ENCODE data around the gene C2CD4D. TPM values are rescaled to one million over a fixed set of nuclear protein-coding genes. Genes with fewer than 3 reads are reported as not detected.
"Not testable (repeated sequence)": the region's sequence is repeated elsewhere in the genome, so short reads cannot be mapped to it uniquely, and the experiment has no call there.

Gene C2CD4D
- total RNA-seq, 1 donor from 2014 or later: not detected

DNA sequence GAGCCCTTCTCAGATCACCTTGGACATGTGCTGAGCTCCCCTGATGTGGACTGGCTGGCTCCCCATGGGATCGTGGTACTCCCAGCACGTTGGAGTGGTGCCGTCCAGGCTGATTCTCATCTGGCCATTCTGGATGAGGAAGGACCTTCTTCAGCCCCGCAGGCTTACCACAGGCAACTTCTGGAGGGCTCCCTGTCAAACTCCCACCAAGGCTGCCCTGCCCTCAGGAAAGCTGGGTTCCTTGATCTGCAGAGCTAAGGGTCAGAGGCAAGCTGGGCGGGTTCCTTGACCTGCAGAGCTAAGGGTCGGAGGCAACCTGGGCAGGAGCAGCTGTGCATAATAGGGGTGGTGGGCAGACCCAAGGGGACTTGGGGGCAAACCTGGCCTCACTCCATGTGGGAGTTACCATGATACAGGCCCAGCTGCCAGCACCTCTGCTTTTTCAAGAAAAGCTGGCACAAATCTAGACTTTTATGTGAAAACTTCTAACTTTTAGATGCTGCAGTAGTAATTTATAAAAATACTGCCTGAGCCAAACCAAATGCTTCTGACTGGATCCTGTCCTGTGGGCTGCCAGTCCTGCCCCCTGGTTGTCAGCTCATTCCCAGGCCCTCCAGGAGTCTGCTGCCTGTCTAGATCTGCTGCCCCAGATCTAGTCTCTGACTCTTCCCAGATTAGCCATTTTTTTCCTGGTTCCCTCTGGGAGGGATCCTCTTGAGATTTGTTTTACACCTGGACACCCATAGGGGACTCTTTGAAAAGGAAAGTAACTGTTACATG, 19.5 kb upstream of the C2CD4D start:
- no peak for DNase-seq

DNA sequence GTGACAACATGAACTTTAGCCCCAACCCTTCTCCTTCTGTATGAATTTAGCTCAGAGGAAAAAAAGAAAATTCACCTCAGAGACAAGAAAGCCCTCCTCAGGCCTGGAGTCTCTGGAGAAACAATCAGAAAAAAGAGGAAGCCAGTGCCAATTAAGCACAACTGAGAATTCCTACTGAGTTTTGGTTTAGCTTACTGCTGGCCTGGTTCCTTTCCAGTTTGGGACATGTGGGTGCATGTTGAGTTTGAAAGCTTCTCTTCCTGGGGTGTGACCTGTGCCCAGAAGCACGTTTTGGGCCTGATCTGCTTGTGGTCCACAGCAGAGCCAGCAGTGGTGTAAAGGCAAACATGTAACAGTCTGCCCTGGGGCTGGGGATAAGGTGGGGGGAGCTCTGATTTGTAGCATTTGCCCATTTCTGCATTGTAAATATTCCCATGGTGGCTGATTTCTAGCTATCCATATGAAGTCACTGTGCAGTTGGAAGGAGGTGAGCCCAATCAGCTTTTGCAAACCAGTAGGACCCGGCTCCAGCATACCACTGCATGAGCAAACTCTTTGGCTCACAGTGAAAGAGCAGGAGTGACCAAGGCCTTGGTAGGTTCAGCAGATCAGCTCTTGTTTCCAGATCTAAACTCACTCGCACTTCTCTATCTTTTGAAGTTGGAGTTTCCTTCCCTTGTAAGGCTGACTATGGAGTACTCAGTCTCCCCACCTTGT, 18.6 kb upstream of the C2CD4D start:
- DNase-seq: no peak

DNA sequence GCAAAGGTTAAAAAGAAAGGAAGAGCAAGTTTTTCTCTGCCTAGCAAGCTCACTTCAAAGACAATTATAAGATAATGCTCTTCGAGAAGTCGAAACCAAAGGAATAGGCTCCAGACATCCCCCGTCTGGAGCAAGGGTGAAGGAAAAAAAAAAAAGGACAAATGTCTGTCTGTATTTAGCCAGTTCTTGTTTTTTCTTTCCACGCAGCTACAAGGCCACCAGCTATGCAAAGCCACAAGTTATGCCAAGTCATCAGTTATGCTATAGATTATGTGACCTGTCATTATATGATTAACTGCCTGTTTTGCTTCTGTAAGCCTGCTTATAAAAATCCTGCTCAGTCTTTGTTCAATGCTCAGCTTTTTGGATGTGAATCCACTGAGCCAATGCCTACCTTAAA, 16.3 kb upstream of the C2CD4D start:
- DNase-seq: no peak

DNA sequence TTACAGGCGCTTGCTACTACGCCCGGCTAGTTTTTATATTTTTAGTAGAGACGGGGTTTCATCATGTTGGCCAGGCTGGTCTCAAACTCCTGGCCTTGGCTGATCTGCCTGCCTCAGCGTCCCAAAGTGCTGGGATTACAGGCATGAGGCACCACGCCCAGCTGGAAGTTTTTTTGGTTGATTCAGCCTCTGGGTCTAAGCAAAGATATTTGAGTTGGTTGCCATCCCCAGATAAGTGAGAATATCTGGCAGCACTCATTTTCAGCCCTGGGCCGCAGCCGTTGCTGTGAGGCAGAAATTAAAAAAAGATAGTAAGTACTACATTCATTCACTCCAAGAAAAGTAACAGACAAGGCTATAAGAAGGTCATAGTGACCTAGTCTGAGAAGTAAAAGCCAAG, 15.9 kb upstream of the C2CD4D start:
- not testable (repeated sequence) for DNase-seq

DNA sequence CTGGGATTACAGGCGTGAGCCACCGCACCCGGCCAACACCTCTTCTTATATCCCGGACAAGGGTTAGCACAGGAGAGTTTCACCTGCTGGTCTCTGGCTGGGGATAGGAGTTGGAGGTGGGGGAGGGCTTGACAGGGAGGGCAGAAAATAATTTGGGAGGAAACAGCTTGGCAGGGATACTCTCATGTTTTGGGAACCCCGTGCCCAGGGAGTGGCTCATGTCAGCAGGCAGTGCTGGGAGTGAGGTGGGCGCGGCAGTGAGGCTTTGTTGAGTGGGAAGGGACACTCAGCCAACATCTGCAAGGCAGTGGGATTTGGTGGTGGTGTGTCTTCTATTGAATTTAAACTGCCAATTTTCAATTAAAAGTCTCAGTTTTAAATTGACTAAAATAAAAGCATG, 15.0 kb upstream of the C2CD4D start:
- DNase-seq: no peak

DNA sequence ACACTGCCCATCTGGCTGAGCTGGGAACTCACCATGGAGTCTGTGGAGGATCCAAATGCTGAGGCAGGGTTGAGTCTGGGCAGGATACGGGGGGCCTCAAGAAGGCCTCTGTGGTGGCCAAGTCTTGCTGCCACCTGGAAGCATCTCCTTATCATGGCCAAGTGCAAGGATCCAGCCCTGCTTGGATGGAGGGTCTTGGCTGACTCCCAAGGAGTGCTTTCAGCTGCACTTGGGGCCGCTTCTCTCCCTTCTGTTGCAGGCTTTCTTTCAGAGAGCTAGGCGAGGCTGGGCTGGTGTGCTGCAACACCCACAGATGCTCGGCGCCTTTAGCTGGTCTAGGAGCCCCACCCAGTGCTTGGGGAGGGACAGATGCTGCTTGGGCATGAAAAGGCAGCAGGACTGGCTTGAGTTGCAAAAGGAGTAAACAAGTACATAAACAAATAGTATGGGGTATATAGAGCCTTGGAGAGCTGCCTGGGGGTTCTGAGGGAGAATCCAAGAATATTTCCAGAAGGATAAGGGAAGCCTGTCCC, 13.9 kb upstream of the C2CD4D start, which contains the start of gene THEM5:
Gene THEM5 (minus strand): TSS at position 302 of the 533 bp plus-strand sequence. CDS start 147 bp downstream, at position 155.
- DNase-seq: no peak

DNA sequence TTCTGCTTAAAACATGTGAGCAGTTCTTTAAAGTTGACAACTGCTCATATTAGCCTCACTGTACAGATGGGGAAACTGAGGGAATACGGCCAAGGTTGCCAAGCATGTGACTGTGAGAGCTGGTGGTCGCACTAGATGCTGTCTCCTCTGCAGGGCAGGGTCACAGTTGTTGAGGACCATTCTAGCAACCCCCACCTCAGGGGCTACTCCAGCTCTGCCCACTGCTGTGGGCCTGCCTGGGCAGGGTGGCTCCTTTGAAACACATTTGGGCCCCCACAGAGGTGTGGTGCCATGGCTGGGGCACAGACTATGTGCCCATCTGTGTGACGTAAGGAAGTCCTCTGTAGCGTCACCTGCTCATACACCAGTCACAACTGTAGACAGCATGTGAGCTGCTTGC, 13.1 kb upstream of the C2CD4D start:
- DNase-seq: no peak

DNA sequence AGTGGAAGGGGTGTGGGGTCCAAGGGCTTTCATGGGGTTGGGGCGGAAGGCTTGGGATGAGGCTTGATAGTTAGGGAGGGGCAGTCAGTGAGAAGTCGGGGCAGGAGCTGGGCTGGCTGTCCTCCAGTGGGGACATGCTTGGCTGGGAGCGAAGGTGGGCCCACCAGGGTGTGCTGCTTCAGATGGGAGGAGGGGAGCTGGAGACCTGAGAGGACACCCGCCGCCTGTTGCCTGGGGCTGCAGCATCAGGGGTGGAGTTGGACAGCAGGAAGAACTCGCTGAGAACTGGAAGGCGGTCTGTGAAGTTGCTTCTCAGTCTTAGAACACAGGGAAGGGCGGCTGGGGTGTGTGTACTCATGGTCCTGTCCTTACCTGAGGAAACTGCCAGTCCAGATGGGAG, 12.3 kb upstream of the C2CD4D start:
- DNase-seq: no peak

DNA sequence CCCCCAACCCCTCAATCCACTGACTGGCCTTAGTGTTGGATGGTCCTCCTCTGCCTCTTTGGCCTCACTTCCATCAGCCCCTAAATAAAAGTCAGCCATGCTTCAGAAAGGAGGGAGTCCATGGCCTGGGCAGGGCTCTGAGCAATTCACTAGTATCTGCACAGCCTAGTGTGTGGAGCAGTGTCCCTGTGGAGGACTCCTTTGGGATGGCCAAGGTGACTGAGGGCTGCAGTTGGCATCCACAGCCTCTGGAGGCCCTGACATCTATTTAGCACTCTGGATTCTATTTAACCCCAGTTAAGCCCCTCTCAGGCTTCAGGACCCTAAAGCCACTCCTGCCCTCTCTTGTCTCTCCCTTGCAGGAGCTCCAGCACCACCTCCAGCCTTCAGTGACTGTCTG, 10.3 kb upstream of the C2CD4D start:
- no peak for DNase-seq

DNA sequence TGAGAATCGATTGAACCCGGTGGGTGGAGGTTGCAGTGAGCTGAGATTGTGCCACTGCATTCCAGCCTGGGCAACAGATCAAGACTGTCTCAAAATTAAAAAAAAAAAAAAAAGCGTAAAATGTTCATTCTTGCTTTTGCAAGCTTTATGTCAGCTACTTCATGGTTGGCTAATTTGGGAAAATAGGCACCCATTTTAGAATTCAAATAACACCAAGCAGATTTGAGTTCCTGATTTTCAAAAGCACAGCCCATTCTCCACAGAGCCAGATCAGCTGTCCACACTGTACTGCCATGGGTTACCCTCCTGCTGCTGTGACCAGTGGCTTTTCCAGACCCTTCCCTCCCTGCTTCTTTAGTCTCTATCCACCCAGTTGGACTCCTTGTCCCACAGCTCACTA, 9.5 kb upstream of the C2CD4D start:
- no peak for DNase-seq

DNA sequence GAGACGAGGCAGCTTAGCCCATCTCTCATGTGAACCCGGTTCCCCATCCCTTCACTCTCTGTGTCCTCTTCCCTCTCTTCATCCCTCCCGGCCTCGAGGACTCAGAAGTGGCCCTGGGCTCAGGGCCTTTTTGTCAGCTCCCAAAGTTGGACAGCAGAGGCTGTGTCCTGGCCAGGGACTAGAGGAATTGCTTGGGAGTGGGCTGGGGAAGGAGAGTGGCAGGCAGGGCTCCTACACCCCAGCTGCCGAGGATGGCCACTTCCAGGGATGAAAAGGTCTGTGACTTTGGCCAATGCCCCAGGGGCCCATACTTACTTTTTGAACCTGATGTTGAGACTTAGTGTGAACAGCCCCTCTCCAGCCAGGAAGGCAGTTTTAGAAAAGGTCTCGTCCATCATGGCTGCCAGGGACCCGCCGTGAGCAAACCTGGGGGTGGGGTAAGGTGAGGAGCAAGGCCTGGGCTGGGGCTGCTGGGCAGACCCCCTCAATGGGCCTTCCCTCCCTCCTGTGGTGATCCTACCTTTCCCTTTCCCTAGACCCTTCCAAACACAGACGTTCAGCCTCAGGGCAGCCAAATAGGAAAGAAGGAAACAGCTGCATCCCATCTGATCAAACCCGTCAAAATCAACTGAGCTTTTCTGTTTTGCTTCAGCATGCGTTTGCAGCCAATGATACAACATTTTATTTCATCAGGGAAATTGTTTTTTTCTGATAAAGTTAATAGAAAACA, 8.4 kb upstream of the C2CD4D start:
- peak; percentile 43 for DNase-seq

DNA sequence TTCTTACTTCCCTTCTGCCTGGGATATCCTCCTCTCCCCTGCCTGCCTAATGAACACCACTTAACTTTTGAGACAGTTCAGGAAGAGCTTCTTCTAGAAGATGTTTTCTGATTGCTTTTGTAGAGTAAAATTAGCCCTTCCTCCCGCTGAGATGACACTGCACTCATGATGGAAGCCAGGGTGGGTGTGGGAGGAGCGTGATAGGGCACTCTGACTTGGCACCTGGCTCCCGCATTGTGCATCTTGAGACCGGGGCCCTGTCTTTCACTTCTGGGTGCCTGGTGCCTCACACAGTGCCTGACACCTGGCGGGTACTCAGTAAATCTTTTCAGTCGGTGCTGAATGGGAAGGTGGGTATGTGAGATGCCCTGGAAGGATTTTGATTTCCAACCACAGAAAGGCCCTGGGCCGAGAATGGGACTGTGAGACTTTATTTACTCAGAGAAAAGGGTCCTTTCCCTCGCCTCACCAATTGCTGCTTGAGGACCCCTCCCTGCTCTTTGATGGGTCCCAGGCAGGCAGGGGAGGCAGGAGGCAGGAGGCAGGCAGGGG, 7.1 kb upstream of the C2CD4D start:
- DNase-seq: no peak

DNA sequence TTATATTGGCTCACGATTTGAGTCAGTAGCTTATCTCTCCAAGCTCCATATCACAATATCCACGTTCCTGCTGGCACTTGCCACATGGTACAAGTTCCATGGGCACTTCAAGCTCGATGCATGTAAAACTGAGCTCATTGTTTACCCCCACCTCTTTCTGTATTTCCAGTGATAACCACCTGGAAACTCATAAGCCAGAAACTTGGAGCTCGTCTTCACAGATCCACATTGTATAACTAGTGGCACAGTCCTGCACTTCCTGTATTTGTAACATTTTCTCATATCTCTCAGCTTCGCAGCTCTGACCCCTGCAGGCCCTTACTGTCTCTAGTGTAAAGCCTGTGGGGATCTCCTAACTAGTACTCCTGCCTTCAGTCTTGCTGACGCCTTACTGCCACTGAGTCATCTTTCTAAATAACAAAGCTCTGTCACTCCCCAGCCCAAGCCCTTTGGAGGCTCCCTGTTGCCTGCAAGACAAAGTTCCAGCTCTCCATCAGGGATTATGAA, 6.5 kb upstream of the C2CD4D start:
- no peak for DNase-seq

DNA sequence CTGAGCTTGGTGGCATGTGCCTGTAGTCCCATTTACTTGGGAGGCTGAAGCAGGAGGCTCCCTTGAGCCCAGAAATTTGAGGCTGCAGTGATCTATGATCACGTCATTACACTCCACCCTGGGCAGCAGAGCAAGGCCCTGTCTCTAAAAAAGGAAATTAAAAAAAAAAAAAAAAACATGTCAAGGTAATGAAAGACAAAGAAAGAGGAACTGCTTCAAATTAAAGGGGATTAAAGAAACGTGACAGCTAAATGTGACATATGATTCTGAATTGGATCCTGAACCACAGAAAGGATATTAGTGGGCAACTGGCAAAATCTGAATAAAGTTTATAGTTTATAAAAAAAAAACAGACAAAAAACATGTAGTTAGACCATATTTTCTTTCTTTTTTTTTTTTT, 3.8 kb upstream of the C2CD4D start:
- DNase-seq: no peak

DNA sequence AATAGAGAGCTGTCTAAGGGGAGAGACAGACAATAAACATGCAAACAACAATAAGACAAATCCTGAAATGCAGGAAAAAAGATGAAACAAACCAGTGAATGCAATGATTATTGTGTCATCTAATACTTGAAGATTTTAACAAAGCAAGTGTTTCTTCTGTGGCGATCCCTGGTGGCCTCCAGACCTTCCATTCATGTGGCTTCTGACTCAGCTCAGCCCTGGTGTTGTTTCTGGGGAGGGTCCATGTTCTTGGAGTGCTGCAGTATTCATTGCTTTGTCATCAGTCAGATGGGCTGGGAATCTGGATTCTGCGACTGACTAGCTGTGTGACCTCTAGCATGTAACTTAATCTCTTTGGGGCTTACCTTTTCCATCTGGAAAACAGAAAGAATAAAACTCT, 1.5 kb upstream of the C2CD4D start:
- no peak for DNase-seq

DNA sequence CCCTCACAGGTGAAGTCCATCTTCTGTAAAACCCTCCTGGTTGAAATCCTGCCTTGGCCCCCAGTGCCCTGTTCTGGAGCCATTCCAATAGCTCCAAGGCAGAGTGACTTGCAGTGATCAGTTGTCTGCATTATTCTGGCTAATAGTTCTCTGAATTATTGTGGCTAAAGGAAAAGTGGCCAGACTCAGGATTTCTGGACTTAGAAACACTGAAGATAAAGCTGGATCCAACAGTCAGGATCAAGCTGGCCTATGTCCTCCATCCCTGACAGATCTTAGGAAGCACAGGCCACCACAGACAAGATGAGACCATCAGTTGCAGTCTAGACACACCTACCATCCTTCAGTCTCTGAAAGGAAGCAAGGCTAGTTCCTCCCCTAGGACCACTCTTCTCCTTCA, 801 bp upstream of the C2CD4D start:
- DNase-seq: no peak

DNA sequence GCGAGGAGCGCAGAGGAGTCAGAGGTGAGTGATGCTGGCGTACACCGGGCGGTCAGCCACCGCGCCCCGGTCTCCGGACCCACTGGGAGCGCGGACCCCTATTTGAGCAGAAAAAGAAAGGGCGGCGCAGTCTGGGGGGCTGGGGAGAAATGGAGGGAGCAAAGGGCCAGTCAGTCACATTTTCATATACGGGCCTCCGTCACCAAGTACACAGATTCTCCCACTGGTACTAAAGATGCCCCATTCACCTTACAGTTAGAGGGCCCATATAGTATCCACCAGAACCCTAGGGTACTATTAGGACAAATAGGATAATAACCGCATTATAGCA, 573 bp downstream of the C2CD4D start:
- DNase-seq: no peak

DNA sequence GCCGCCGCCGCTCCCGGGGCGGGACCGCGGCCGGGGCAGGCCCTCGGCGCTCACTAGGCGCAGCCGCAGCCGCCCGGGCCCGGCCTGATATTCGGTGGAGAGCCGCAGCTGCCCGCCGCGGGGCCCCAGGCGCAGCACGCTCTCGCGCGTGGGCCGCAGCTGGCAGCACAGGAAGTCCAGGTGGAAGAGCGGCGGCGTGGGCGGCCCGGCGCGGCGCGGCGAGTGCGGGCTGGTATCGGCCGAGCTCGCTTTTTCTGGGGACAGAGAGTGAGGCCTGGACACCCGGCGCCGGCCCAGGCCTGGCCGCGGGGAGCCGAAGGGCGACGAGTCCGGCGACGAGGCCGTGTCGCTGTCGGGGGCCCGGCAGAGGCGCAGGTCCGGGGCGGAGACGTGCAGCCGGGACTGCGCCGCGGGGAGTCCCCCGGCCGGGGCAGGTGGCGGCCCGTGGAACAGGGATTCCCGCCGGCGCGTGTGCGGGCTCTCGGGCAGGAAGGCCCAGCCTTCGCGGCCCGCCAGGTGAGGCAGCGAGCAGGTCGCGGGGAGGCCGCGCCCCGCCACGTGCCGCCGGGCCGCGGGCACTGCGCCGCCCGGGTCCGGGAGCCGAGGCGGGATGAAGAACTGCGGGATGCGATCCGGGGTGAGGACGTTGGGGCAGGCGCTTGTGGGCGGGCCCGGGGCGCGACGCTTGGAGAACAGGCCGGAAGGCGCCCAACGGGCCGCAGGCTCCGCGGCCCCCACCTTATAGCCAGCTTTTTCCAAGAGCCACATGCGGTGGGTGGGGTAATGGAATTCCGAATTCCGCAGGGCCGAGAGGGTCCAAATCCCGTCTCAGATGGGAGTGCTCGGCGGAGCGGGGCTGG, 1.2 kb downstream of the C2CD4D start:
- DNase-seq: no peak

DNA sequence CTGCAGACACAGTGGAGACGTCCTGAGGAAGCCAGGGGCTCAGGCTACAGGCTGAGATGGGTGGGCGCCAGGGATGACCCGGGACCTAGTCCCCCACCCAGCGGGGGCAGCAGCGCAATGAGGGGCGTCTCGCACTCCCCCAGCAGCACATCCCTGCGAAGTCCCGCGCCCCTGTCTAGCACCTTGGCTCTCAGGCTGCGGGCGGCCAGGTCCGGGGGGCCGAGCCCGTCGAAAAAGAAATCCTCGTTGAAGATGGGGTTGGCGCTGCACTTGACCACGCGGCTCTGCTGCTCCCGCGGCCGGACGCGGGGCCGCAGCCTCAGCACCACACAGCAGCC, 1.8 kb downstream of the C2CD4D start:
- DNase-seq: no peak

DNA sequence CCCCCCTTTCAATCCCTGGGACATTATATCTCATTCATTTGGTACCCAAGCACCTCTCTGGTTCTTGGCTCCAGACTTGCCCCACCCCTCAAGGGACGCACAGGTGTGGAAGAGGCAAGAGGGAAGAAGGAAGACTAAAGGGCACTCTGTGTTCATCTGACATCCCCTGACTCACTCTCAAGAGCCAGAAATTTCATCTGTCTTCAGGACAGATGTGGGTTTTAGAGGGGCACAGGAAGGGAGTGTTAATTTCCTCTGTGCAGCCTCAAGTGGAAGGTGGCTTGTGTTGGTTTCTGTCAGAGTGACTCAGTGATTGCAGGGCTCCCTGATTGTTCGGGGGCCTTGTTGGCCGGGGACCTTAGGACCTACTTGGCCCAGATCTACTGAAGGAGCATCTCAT, 2.4 kb downstream of the C2CD4D start:
- no peak for DNase-seq

DNA sequence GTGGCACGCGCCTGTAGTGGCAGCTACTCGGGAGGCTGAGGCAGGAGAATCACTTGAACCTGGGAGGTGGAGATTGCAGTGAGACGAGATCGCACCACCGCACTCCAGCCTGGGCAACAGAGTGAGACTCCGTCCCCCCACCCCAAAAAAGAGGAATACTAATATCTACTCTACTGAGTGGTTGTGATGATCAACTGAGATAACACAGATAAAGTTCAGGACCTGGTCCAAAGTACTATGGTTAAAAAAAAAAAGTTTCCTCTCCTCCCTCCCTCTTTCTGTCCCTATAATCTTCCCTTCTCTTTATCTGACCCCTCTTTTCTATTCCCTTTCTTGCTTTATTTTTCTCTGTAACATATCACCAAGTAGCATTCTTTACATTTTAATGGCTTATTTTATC, 4.0 kb downstream of the C2CD4D start:
- DNase-seq: no peak

DNA sequence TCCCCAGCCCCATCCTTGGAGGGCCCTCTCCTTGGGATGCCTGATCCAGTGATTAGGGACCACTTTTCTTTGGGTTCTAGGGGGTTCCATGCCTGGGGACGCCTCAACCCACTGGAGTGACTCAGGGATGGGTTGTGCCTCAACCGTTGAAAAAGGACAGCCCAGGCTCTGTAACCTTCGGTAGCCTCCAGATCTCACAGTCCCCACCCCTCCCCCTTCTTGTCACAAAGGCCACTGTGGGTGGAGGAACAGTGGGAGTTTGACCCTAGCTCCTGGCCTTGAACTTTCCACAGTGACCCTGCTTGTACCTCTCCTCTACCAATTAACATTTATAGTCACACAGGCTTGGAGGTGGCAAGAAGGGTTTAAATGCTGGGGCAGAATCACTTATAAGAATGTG, 5.4 kb downstream of the C2CD4D start:
- DNase-seq: no peak

Data from skin of body (tissue), 2 donors.